HL-60 (cell line): ENCODE results near the gene KBTBD12.

ENCODE experiments used
- CTCF ChIP-seq: IDR thresholded peaks from one replicate; pipeline ENCODE4 v1.5.1; 2011; ENCODE audit warnings: low read length, control low read depth, inconsistent platforms; ENCODE audit not compliant: insufficient read depth
- POLR2AphosphoS5 ChIP-seq: IDR thresholded peaks from 2 replicates; pipeline ENCODE4 v1.6.1; 2012; ENCODE audit warnings: low read depth
- TF ChIP-seq, protein P1 (sequence below): IDR thresholded peaks from 2 replicates; pipeline ENCODE4 v1.6.1; 2012; ENCODE audit warnings: low read depth; ENCODE audit not compliant: insufficient replicate concordance

GRCh38 chr3:127997016-127997415 lies 82.0 kb downstream of the KBTBD12 start:
- TF ChIP-seq CTCF (no peak), POLR2AphosphoS5 (no peak)
- TF ChIP-seq, protein P1, sequence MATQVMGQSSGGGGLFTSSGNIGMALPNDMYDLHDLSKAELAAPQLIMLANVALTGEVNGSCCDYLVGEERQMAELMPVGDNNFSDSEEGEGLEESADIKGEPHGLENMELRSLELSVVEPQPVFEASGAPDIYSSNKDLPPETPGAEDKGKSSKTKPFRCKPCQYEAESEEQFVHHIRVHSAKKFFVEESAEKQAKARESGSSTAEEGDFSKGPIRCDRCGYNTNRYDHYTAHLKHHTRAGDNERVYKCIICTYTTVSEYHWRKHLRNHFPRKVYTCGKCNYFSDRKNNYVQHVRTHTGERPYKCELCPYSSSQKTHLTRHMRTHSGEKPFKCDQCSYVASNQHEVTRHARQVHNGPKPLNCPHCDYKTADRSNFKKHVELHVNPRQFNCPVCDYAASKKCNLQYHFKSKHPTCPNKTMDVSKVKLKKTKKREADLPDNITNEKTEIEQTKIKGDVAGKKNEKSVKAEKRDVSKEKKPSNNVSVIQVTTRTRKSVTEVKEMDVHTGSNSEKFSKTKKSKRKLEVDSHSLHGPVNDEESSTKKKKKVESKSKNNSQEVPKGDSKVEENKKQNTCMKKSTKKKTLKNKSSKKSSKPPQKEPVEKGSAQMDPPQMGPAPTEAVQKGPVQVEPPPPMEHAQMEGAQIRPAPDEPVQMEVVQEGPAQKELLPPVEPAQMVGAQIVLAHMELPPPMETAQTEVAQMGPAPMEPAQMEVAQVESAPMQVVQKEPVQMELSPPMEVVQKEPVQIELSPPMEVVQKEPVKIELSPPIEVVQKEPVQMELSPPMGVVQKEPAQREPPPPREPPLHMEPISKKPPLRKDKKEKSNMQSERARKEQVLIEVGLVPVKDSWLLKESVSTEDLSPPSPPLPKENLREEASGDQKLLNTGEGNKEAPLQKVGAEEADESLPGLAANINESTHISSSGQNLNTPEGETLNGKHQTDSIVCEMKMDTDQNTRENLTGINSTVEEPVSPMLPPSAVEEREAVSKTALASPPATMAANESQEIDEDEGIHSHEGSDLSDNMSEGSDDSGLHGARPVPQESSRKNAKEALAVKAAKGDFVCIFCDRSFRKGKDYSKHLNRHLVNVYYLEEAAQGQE, result no peak
